Activated T-helper 1 cell treated with anti-CD3 and anti-CD28 coated beads, Interleukin-2, amount 50 U/mL, for 16 hours (primary cell): ENCODE data around the gene HIPK1.
A peak's percentile ranks its signal among the peaks of the same experiment; 100 is the strongest.

Experiments used
- DNase-seq, 2 donors: peaks; one replicate each; pipeline ENCODE4 v3.0.0-alpha.2; 2020; ENCODE audit warnings: low read depth in 1 of 2, low spot score in 1 of 2

The HIPK1 gene

GRCh38 chr1:113913312-113913668 lies 15.8 kb upstream of the HIPK1 start:
- DNase-seq = no peak

- no peak for DNase-seq
Measured at GRCh38 chr1:113913887-113914664, 15.0 kb upstream of the HIPK1 start.

- no peak for DNase-seq
Measured at GRCh38 chr1:113916974-113917373, 12.2 kb upstream of the HIPK1 start.

- DNase-seq = no peak
Measured at GRCh38 chr1:113917400-113918082, 11.6 kb upstream of the HIPK1 start.

GRCh38 chr1:113918243-113918642 lies 10.9 kb upstream of the HIPK1 start:
- DNase-seq = no peak

- DNase-seq = no peak
Measured at GRCh38 chr1:113922957-113923356, 6.2 kb upstream of the HIPK1 start.

GRCh38 chr1:113924473-113924872 lies 4.7 kb upstream of the HIPK1 start:
- no peak for DNase-seq

- no peak for DNase-seq
Measured at GRCh38 chr1:113928187-113928930, 765 bp upstream of the HIPK1 start.

- DNase-seq = peak; percentile 24 to 53
Measured at GRCh38 chr1:113929750-113930498, 800 bp downstream of the HIPK1 start.

- DNase-seq = peak; percentile 35 to 59
Measured at GRCh38 chr1:113930499-113931161, 1.5 kb downstream of the HIPK1 start.

GRCh38 chr1:113931451-113931851 lies 2.3 kb downstream of the HIPK1 start:
- no peak for DNase-seq

- DNase-seq = no peak
Measured at GRCh38 chr1:113934006-113934405, 4.9 kb downstream of the HIPK1 start.

GRCh38 chr1:113934511-113935055 lies 5.5 kb downstream of the HIPK1 start:
- no peak for DNase-seq

GRCh38 chr1:113935176-113935575 lies 6.1 kb downstream of the HIPK1 start:
- DNase-seq = no peak

- no peak for DNase-seq
Measured at GRCh38 chr1:113935970-113936369, 6.8 kb downstream of the HIPK1 start.

GRCh38 chr1:113937146-113937545 lies 8.0 kb downstream of the HIPK1 start:
- no peak for DNase-seq

GRCh38 chr1:113938192-113938591 lies 9.1 kb downstream of the HIPK1 start:
- DNase-seq = no peak

GRCh38 chr1:113940365-113941244 lies 11.5 kb downstream of the HIPK1 start:
- DNase-seq = no peak

GRCh38 chr1:113941245-113941559 lies 12.1 kb downstream of the HIPK1 start:
- no peak for DNase-seq

- DNase-seq = no peak
Measured at GRCh38 chr1:113942527-113942926, 13.4 kb downstream of the HIPK1 start.
